Activated T-cell treated with anti-CD3 and anti-CD28 coated beads, Interleukin-2, amount 50 U/mL, for 4 hours (primary cell): ENCODE results near the gene IQCC. TPM values are rescaled to one million over a fixed set of nuclear protein-coding genes. Genes with fewer than 3 reads are reported as not detected.

Experiments
- ATAC-seq, 2 donors: fragments of 200-7000 bp; cut with Tn5 transposase; one replicate each; pipeline ENCODE4 v1.10.0; 2021
- DNase-seq: peaks from one replicate; pipeline ENCODE4 v3.0.0-alpha.2; 2020
- H3K27me3 Mint-ChIP-seq: one replicate; pipeline ENCODE4 v1.8.0; 2021; ENCODE audit warnings: low read depth, mixed read lengths
- H3K36me3 Mint-ChIP-seq: one replicate; pipeline ENCODE4 v1.8.0; 2022; ENCODE audit warnings: mixed read lengths; ENCODE audit not compliant: insufficient read depth
- H3K4me1 Mint-ChIP-seq: one replicate; pipeline ENCODE4 v1.8.0; 2021; ENCODE audit warnings: low read depth, mixed read lengths
- H3K4me3 Mint-ChIP-seq: one replicate; pipeline ENCODE4 v1.8.0; 2021; ENCODE audit warnings: mild to moderate bottlenecking, moderate library complexity, mixed read lengths
- H3K9me3 Mint-ChIP-seq: one replicate; pipeline ENCODE4 v1.8.0; 2021; ENCODE audit warnings: mixed read lengths
- total RNA-seq, 3 donors: library from RNA; stranded (reverse); gene quantifications; one replicate each; pipeline ENCODE4 v1.2.1, GENCODE V29; 2021

Gene IQCC
- total RNA-seq, 3 donors from 2014 or later: 2.2 to 3.0 (median 2.9) TPM

DNA sequence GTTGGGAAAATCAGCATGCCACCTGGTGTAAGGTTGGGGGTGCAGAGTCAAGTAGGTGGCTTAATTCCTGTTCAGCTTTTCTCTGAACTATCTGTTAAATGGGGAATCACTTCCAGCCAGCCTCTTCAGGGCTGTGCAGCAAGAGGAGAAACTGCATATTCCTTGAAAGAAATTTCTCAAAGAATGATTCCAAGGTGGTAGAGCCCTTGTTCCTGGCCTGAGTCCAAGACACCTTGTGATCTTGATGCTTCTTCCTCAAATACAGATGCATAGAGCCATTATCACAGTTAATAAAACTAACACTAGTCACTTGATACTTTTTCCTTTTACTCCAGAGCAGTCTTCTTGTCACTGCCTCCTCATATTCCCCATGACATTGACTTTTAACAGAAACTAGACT is 20.8 kb upstream of the IQCC start:
- no peak for DNase-seq
- H3K27me3 Mint-ChIP-seq: no peaks in the 10 kb centered on the region
- H3K4me3 Mint-ChIP-seq: peak overlapping the region; percentile 59
- H3K9me3 Mint-ChIP-seq: no peaks in the 10 kb centered on the region
- peaks cover 46% of the 10 kb centered on the region for H3K4me1 Mint-ChIP-seq
- no peak for ATAC-seq
- peaks cover 59% of the 10 kb centered on the region for H3K36me3 Mint-ChIP-seq

DNA sequence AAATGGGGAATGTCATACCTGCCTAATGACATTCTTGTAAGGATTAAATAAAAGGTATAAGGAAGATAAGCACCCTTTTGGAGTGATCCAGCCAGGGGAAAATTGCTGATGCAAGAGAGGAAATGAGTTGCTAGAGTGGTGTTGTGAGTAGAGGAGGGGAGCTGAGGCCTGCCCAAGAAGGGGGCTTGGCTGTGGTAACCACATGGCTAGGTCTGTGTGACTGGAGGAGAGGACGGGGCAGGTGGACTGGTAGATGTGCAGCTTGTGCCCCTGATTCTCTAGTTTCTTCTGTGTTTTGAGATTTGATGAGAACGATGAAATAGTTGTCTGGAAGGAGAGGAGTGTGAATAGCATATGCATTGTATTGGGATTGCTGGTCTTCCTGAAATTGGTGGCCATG is 19.4 kb upstream of the IQCC start:
- H3K4me1 Mint-ChIP-seq: peaks cover 36% of the 10 kb centered on the region
- H3K4me3 Mint-ChIP-seq: peak overlapping the region; percentile 42
- no peaks in the 10 kb centered on the region for H3K27me3 Mint-ChIP-seq

DNA sequence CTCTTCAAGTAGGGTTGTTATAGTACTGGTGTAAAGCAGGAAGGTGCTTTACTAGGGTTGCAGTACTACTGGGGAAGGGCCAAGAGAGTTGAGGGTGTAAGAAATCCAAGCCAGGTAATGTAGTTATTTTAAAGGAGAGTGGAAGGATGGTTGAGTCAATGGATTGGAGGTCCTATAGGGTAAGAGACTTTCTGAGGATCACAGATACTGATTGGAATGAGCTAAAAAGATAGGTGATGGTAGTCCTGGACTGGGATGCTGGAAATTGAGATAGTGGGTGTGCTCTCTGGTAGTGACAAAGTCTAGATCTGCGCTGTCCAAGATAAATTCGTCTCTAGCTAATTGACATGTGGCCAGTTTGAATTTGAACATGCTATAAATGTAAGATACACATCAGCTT is 19.0 kb upstream of the IQCC start:
- Mint-ChIP-seq H3K27me3 (no peaks in the 10 kb centered on the region), H3K9me3 (no peaks in the 10 kb centered on the region), H3K4me3 (peak overlapping the region; percentile 42), H3K4me1 (peaks cover 31% of the 10 kb centered on the region), H3K36me3 (peaks cover 59% of the 10 kb centered on the region)
- DNase-seq (no peak), ATAC-seq (no peak)

More for the DNA sequence above, 19.4 kb upstream of the IQCC start:
- no peak for ATAC-seq
- no peaks in the 10 kb centered on the region for H3K9me3 Mint-ChIP-seq
- peaks cover 59% of the 10 kb centered on the region for H3K36me3 Mint-ChIP-seq
- no peak for DNase-seq

DNA sequence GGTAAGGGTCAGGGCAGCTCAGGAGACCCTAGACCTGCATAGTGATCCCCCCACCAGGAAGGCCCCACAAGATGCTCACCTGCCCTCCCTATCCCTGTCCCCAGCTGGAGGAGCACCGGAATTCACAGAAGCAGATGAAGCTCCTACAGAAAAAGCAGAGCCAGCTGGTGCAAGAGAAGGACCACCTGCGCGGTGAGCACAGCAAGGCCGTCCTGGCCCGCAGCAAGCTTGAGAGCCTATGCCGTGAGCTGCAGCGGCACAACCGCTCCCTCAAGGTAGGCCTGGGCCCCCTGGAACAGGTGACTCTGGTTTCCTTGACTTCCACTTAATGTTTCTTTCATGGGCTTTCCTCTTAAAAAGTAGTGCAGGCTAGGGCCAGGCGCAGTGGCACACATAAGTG is 17.6 kb upstream of the IQCC start:
- H3K4me1 Mint-ChIP-seq: peaks cover 23% of the 10 kb centered on the region
- DNase-seq: no peak
- no peak overlapping the region for H3K4me3 Mint-ChIP-seq
- ATAC-seq: no peak
- peaks cover 56% of the 10 kb centered on the region for H3K36me3 Mint-ChIP-seq
- no peaks in the 10 kb centered on the region for H3K9me3 Mint-ChIP-seq
- no peaks in the 10 kb centered on the region for H3K27me3 Mint-ChIP-seq

DNA sequence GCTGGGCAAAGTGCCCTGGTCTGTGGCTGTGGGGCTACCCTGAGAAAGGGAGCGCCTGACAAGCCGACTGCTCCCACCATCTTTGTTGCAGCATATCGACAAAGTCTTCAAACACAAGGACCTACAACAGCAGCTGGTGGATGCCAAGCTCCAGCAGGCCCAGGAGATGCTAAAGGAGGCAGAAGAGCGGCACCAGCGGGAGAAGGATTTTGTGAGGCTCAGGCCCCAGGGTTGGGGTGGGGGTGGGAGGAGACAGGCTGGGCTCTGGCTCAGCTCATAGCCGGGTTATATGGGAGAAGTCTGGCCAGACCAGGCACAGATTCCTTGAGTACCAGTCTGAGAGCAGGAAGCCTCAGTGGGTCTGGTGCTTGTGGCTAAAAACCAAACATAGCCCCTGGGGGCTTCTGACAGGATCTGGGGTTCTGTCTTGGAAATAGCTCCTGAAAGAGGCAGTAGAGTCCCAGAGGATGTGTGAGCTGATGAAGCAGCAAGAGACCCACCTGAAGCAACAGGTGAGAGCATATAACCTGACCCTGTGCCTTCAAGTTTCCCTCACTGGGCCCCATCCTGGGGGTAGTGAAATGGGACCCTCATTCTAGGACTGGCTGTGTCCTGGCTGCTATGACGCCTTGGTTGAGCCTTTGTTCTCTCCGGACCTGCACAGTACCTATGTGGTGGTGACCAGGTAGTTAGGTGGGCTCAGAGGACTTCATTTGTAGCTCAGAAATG is 13.1 kb upstream of the IQCC start:
- Mint-ChIP-seq H3K36me3 (peaks cover 60% of the 10 kb centered on the region), H3K9me3 (no peaks in the 10 kb centered on the region), H3K4me1 (peaks cover 37% of the 10 kb centered on the region), H3K4me3 (no peak overlapping the region), H3K27me3 (no peaks in the 10 kb centered on the region)
- DNase-seq (no peak), ATAC-seq (no peak)

DNA sequence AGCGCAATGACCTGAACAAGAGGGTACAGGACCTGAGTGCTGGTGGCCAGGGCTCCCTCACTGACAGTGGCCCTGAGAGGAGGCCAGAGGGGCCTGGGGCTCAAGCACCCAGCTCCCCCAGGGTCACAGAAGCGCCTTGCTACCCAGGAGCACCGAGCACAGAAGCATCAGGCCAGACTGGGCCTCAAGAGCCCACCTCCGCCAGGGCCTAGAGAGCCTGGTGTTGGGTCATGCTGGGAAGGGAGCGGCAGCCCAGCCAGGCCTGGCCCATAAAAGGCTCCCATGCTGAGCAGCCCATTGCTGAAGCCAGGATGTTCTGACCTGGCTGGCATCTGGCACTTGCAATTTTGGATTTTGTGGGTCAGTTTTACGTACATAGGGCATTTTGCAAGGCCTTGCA is 10.5 kb upstream of the IQCC start:
- DNase-seq (no peak), ATAC-seq (no peak)
- Mint-ChIP-seq H3K36me3 (peaks cover 54% of the 10 kb centered on the region), H3K4me1 (peaks cover 54% of the 10 kb centered on the region), H3K9me3 (no peaks in the 10 kb centered on the region), H3K27me3 (no peaks in the 10 kb centered on the region), H3K4me3 (no peak overlapping the region)

DNA sequence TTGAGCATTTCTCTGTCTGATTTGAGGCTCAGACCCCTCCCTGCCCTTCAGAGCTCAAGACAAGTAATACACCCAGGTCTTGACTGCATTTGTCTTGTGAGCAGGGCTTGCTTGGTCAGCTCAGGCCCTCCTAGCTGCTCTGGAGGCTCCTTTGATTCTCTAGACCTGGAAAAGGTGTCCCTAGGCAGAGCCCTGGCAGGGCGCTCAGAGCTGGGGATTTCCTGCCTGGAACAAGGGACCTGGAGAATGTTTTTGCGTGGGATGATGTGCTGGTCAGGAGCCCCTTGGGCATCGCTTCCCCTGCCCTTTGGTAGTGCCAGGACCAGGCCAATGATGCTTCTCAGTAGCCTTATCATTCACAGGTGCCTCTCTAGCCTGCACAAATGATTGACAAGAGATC is 9.9 kb upstream of the IQCC start:
- Mint-ChIP-seq H3K27me3 (no peaks in the 10 kb centered on the region), H3K4me1 (peaks cover 59% of the 10 kb centered on the region), H3K36me3 (peaks cover 50% of the 10 kb centered on the region), H3K4me3 (no peak overlapping the region), H3K9me3 (no peaks in the 10 kb centered on the region)
- ATAC-seq: no peak
- no peak for DNase-seq

DNA sequence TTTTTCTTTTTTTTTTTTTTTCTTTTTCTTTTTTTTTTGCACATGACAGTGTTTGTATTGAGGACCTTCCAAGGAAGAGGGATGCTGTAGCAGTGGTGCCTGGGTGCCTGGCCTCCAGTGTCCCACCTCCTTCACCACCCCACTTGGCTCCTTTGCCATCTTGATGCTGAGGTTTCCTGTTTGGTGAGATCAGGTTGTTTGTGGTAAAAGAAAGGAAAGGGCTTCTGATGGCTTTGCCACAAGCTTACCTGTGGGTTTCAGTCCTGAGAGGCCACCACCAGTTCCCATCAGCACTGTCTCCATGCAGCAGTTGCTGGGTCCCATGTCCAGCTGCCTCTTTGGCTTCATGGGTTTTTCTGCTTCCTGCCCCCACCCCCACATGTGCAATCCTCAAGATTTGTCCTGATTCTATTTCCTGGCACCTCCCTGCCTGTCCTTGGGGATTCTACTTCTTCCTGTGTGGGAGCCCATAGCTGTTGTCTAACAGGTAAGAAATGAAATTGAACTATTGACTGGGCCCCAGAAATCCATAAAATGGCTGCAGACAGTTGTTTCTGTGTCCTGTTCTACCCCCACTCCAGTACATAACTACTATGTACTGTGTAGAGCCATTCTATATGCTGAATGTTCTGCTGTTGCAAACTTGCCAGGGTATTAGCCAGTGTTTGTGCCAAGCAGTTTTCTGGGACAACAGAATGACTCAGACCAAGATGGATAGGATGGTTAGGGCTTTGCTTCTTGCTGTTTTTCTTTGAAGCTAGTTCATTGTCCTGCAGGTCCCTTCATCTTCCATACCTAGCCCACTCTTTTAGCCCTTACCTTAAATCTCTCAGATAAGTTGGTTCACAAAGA is 9.3 kb upstream of the IQCC start:
- H3K4me1 Mint-ChIP-seq: peaks cover 61% of the 10 kb centered on the region

DNA sequence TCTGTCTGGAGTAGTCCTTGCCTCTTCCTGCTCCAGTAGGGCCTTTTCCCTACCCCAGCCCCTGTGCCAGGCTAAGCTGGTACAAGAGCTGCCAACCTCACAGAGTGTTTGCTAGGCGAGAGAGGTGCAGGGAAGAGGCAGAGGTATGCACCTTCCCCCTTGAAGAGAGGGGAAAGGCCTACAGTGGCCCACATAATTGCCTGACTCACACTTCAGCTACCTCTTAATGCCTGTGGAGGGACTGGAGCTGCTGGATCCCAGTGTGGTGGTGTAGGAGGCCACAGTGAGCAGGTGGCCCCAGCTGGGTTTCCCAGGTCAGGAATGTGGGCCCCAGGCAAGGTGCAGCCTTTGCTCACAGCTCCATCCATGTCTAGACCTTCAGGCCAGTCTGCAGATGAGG is 8.4 kb upstream of the IQCC start:
- no peak for DNase-seq
- Mint-ChIP-seq H3K27me3 (no peaks in the 10 kb centered on the region), H3K4me3 (no peak overlapping the region), H3K36me3 (peaks cover 39% of the 10 kb centered on the region), H3K4me1 (peaks cover 70% of the 10 kb centered on the region), H3K9me3 (no peaks in the 10 kb centered on the region)
- ATAC-seq: no peak

More for the DNA sequence above, 9.3 kb upstream of the IQCC start:
- no peak for ATAC-seq
- H3K4me3 Mint-ChIP-seq: no peak overlapping the region
- DNase-seq: no peak
- peaks cover 48% of the 10 kb centered on the region for H3K36me3 Mint-ChIP-seq
- no peaks in the 10 kb centered on the region for H3K27me3 Mint-ChIP-seq
- H3K9me3 Mint-ChIP-seq: no peaks in the 10 kb centered on the region

DNA sequence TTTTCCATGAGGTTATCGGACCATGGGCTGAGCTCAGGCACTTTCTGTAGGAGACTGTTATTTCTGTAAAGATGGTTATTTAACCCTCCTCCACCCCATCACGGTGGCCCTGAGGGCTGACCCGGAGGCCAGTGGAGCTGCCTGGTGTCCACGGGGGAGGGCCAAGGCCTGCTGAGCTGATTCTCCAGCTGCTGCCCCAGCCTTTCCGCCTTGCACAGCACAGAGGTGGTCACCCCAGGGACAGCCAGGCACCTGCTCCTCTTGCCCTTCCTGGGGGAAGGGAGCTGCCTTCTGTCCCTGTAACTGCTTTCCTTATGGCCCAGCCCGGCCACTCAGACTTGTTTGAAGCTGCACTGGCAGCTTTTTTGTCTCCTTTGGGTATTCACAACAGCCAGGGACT is 7.6 kb upstream of the IQCC start:
- peaks cover 36% of the 10 kb centered on the region for H3K36me3 Mint-ChIP-seq
- no peaks in the 10 kb centered on the region for H3K9me3 Mint-ChIP-seq
- H3K4me1 Mint-ChIP-seq: peaks cover 76% of the 10 kb centered on the region
- H3K27me3 Mint-ChIP-seq: no peaks in the 10 kb centered on the region
- ATAC-seq (no peak), DNase-seq (no peak)
- H3K4me3 Mint-ChIP-seq: no peak overlapping the region

DNA sequence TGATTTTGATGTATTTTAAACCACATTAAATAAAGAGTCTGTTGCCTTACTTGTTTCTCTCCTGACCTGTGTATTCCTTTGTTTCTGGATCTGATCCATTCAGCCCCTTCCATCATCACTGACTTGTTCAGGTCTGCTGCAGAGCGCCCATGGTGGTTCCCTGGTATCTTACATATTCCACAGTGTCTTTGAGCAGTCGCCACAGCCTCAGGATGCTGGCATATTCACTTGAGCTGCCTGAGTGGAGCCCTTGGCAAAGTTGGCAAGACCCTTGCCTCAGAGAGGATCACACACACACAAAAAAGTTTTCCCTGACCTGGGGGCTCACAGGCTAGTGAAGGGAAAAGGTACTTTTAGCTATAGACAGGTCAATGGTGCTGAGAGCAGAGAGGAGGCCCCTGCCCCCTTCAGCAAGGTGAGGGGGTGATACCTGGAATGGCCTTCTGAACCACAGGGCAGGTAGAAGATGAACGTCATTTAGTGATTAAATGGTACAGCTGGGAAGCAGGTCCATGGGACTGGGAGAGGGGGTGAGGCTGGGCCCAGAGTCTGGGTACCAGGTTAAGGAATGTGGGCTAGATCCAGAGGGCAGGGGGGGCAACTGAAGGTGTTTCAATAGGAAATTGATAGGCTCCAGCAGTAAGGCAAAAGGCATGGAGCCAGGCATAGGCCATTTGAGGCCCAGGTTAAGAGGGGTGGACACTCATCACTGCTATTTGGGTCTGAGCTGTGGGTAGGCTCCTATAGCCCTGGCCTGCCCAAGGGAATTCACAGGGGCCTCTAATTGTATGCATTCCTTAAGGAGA is 7.0 kb upstream of the IQCC start:
- DNase-seq (no peak), ATAC-seq (no peak)
- H3K4me3 Mint-ChIP-seq: peak overlapping the region; percentile 49
- no peaks in the 10 kb centered on the region for H3K27me3 Mint-ChIP-seq
- H3K36me3 Mint-ChIP-seq: peaks cover 30% of the 10 kb centered on the region
- no peaks in the 10 kb centered on the region for H3K9me3 Mint-ChIP-seq
- peaks cover 75% of the 10 kb centered on the region for H3K4me1 Mint-ChIP-seq

DNA sequence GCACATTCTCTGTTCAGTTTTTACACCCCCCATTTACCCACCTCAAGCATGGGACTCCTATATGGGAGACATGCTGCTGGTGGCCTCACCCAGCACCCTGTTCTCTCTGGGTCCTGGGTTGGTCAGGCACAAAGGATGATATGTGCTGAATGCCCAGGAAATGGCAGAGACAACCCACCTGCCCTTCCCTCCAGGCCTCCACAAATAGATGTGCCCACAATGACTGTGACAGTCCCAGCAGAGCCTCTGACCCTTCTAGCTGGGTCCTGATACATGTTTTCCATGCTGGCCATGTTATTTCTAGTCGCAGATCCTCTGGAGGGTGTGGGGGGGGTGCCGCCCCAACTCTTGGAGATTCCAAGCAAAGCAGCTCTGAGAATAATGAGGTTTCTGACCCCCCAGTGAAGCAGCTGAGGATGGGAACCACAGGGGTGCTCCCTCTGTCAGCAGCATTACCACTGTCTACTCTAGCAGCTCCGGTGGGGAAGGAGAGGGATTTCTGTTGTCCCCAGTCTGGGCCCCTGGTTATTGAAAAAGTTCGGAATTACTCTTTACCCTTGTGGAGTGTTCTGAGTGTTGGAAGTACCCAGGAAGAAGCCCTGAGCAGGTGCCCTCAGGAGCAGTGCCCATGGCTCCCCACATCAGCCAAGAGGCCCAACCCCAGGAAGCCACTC is 6.3 kb upstream of the IQCC start:
- peaks cover 25% of the 10 kb centered on the region for H3K36me3 Mint-ChIP-seq
- no peaks in the 10 kb centered on the region for H3K27me3 Mint-ChIP-seq
- ATAC-seq (no peak), DNase-seq (no peak)
- H3K9me3 Mint-ChIP-seq: no peaks in the 10 kb centered on the region
- peaks cover 70% of the 10 kb centered on the region for H3K4me1 Mint-ChIP-seq
- H3K4me3 Mint-ChIP-seq: no peak overlapping the region

DNA sequence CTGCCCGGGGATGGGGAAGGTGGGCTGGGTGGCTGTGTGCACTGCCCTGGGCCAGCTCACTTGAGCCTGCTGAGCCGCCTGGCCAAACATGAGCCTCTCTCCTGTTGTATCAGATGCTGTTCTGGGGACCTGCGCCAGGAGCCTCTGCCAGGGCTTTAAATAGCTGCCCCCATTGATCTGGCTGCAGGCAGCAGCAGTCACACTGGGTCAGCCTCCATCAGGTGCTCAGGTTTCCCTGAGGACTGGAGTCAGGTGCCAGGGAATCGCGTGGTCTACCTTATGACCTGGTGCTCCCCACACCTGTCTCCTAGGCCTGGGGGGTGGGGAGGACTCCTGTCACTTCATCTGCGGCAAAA is 5.8 kb upstream of the IQCC start:
- no peaks in the 10 kb centered on the region for H3K27me3 Mint-ChIP-seq
- H3K4me3 Mint-ChIP-seq: peak overlapping the region; percentile 86
- H3K4me1 Mint-ChIP-seq: peaks cover 65% of the 10 kb centered on the region
- ATAC-seq (no peak), DNase-seq (no peak)
- H3K9me3 Mint-ChIP-seq: no peaks in the 10 kb centered on the region
- peaks cover 21% of the 10 kb centered on the region for H3K36me3 Mint-ChIP-seq
